Ascending aorta (tissue), 2 donors: ENCODE measurements around the gene TAB2. TPM values are rescaled to one million over a fixed set of nuclear protein-coding genes. Genes with fewer than 3 reads are reported as not detected.
"Not testable (repeated sequence)": the region's sequence is repeated elsewhere in the genome, so short reads cannot be mapped to it uniquely, and the experiment has no call there.

Source experiments
- DNase-seq, 2 donors: peaks; one replicate each; pipeline ENCODE4 v3.0.0-alpha.2; 2019; ENCODE audit warnings: low spot score in 2 of 2
- H3K27ac ChIP-seq, 2 donors: fragments of 200-600 bp; sonication (generic); one replicate each; pipeline ENCODE4 v1.5.1; 2016 to 2017; ENCODE audit warnings: mild to moderate bottlenecking in 1 of 2
- H3K27me3 ChIP-seq: fragments of 200-600 bp; sonication (generic); one replicate; pipeline ENCODE4 v1.5.1; 2017
- H3K36me3 ChIP-seq, 2 donors: fragments of 200-600 bp; sonication (generic); one replicate each; pipeline ENCODE4 v1.5.1; 2016
- H3K4me1 ChIP-seq, 2 donors: fragments of 200-600 bp; sonication (generic); one replicate each; pipeline ENCODE4 v1.5.1; 2016 to 2017; ENCODE audit warnings: mild to moderate bottlenecking in 1 of 2
- H3K4me3 ChIP-seq, 2 donors: fragments of 200-600 bp; sonication (generic); one replicate each; pipeline ENCODE4 v1.5.1; 2016 to 2017; ENCODE audit warnings: mild to moderate bottlenecking in 1 of 2
- H3K9me3 ChIP-seq, 2 donors: fragments of 200-600 bp; sonication (generic); one replicate each; pipeline ENCODE4 v1.5.1; 2016
- CTCF ChIP-seq, 3 experiments: fragments of 200-600 bp in 2 of 3; fragments of 450-650 bp in 1 of 3; sonication (generic) in 2 of 3; IDR thresholded peaks; one replicate each; pipeline ENCODE4 v1.5.1; 2016 to 2019; ENCODE audit warnings: antibody characterized with exemption in 3 of 3, mild to moderate bottlenecking in 1 of 3, moderate library complexity in 1 of 3
- intact Hi-C: fragments of 100-400 bp; cut with DNase I; formaldehyde crosslinking; loops from one replicate; pipeline ENCODE4 v1.15.1; 2023
- total RNA-seq: library from RNA; depleted of rRNA; stranded (reverse); fragments of >200 nt; gene quantifications from one replicate; pipeline ENCODE4 v1.1.0, GENCODE V29; 2016

The TAB2 gene
- total RNA-seq, 1 donor from 2014 or later, result 55.2 TPM

DNA sequence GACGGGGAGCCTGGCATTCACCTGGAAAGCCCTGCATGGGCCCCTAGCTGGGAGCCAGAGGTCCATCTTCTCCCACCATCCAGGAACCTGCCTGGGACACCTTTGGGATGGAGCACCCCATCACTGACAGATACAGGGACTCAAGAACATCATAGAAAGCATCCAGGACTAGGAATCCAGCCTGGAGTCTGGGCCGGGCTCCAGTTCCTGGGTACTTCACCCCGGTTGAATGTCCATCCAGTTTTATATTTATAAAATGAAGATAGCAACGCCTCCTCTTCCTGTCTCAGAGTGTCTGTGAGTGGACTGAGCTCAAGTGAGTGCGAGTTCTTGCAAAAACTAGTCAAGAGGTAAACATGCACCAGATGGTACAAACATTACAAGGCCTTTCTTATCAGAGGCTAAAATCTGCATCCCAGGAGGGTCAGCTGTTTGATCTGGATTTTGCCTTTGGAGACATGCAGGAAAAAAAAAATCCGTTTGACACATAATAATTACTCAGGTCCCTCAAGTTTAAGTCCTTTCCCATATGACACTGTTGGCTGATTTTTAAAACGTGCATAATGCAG, 139.9 kb downstream of the TAB2 start:
- Histone ChIP-seq H3K4me1 (peaks cover 12 to 20% of the 10 kb centered on the region in 2 donors), H3K36me3 (no peaks in the 10 kb centered on the region), H3K27ac (no peak overlapping the region), H3K27me3 (no peaks in the 10 kb centered on the region), H3K4me3 (no peak overlapping the region), H3K9me3 (no peaks in the 10 kb centered on the region)
- no peak for TF ChIP-seq CTCF (IDR thresholded peaks at IDR 0.05)
- no peak for DNase-seq
- intact Hi-C loops, result no loop called here

GRCh38 chr6:149458196-149458595, 140.7 kb downstream of the TAB2 start:
- no peaks in the 10 kb centered on the region for H3K9me3 ChIP-seq
- no peak for TF ChIP-seq CTCF (IDR thresholded peaks at IDR 0.05)
- no peaks in the 10 kb centered on the region for H3K27me3 ChIP-seq
- peaks cover 12 to 18% of the 10 kb centered on the region in 2 donors for H3K4me1 ChIP-seq
- no peaks in the 10 kb centered on the region for H3K36me3 ChIP-seq
- intact Hi-C loops, result no loop called here
- H3K4me3 ChIP-seq, result no peak overlapping the region
- DNase-seq, result no peak
- no peak overlapping the region for H3K27ac ChIP-seq

DNA sequence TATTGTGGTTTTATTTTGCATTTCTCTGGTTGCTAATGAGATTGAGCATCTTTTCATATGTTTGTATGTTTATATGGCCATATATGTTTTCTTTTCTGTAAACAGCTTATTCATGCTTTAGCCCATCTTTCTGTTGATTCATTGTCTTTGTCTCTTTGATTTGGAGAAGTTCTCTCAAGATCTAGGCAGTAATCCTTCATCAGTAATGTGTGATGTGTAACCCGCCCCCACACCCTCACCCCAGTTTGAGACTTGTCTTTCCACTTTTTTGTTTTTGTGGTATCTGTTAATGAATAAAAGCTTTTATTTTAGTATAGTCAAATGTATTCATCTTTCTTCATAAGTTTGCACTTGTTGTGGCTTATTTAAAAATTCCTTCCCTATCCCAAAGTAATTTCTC, 141.3 kb downstream of the TAB2 start:
- intact Hi-C loops, result no loop called here
- no peaks in the 10 kb centered on the region for H3K9me3 ChIP-seq
- DNase-seq, result no peak
- H3K27me3 ChIP-seq, result no peaks in the 10 kb centered on the region
- no peak for TF ChIP-seq CTCF (IDR thresholded peaks at IDR 0.05)
- H3K27ac ChIP-seq, result no peak overlapping the region
- H3K4me3 ChIP-seq, result no peak overlapping the region
- no peaks in the 10 kb centered on the region for H3K36me3 ChIP-seq
- peaks cover 10 to 12% of the 10 kb centered on the region in 2 donors for H3K4me1 ChIP-seq

- no peak for DNase-seq
- H3K27me3 ChIP-seq, result no peaks in the 10 kb centered on the region
- H3K27ac ChIP-seq, result no peak overlapping the region
- intact Hi-C loops, result no loop called here
- TF ChIP-seq CTCF (IDR thresholded peaks at IDR 0.05), result no peak
- H3K36me3 ChIP-seq, result no peaks in the 10 kb centered on the region
- no peak overlapping the region for H3K4me3 ChIP-seq
- H3K9me3 ChIP-seq, result no peaks in the 10 kb centered on the region
- peaks cover 4 to 6% of the 10 kb centered on the region in 2 donors for H3K4me1 ChIP-seq
Observed at GRCh38 chr6:149459761-149460160, 142.2 kb downstream of the TAB2 start.

DNA sequence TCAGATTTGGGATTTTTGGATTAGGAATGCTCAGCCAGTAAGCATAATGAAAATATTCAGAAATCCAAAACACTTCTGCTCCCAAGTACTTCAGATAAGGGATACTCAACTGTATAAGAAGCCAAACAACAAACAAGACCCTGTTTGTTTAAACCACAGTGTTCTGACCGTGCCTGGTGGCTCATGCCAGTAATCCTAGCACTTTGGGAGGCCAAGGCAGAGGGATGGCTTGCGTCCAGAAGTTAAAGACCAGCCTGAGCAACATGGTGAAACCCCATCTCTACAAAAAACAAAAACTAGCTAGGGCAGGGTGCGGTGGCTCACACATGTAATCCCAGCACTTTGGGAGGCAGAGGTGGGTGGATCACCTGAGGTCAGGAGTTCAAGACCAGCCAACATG, 142.7 kb downstream of the TAB2 start:
- intact Hi-C loops, H3K27ac ChIP-seq, H3K27me3 ChIP-seq, DNase-seq, H3K4me3 ChIP-seq, H3K9me3 ChIP-seq, H3K36me3 ChIP-seq, H3K4me1 ChIP-seq: not testable (repeated sequence)

Other genes starting within 250 kb of the TAB2 start
- not detected for gene SUMO4, start 82.5 kb downstream of the TAB2 start, total RNA-seq
- gene ZC3H12D, start 167.3 kb downstream of the TAB2 start, total RNA-seq, result 1.5 TPM
- 8.9 TPM for gene PPIL4, start 228.3 kb downstream of the TAB2 start, total RNA-seq
- gene GINM1, start 248.7 kb downstream of the TAB2 start, total RNA-seq, result 36.4 TPM